Measurements from ENCODE around the gene XXYLT1. TPM values are rescaled to one million over a fixed set of nuclear protein-coding genes. Genes with fewer than 3 reads are reported as not detected.
A peak's percentile ranks its signal among the peaks of the same experiment; 100 is the strongest.

Gene XXYLT1
- total RNA-seq, 3 donors from 2014 or later, result 7.2 to 13.0 (median 10.8) TPM

DNA sequence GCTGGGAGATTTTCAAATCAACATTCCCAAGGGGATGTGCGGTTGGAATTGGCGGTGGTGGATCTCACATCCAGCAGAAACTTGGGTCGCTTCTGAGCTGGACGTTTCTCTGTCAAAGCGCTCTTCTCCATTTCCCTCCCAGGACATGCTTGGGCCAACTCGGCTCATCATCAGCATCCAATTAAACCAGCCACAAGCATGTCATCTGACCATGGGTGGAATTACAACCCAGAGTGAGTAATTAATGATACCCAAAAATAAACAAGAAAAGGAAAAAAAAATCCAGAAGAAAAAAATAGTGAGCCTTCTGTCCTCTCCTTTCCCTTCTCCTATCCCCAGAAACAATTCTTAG lies 111.2 kb downstream of the XXYLT1 start:
- Histone ChIP-seq H3K4me1 (peaks cover 3 to 4% of the 10 kb centered on the region in 2 donors), H3K4me3 (no peak overlapping the region), H3K27me3 (no peaks in the 10 kb centered on the region), H3K27ac (peak overlapping the region; percentile 21 to 86), H3K9me3 (no peaks in the 10 kb centered on the region), H3K36me3 (no peaks in the 10 kb centered on the region)
- TF ChIP-seq POLR2AphosphoS5 (IDR thresholded peaks at IDR 0.05), result no peak
- TF ChIP-seq, protein P1, sequence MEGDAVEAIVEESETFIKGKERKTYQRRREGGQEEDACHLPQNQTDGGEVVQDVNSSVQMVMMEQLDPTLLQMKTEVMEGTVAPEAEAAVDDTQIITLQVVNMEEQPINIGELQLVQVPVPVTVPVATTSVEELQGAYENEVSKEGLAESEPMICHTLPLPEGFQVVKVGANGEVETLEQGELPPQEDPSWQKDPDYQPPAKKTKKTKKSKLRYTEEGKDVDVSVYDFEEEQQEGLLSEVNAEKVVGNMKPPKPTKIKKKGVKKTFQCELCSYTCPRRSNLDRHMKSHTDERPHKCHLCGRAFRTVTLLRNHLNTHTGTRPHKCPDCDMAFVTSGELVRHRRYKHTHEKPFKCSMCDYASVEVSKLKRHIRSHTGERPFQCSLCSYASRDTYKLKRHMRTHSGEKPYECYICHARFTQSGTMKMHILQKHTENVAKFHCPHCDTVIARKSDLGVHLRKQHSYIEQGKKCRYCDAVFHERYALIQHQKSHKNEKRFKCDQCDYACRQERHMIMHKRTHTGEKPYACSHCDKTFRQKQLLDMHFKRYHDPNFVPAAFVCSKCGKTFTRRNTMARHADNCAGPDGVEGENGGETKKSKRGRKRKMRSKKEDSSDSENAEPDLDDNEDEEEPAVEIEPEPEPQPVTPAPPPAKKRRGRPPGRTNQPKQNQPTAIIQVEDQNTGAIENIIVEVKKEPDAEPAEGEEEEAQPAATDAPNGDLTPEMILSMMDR (IDR thresholded peaks at IDR 0.05), result no peak
- TF ChIP-seq POLR2A (IDR thresholded peaks at IDR 0.05), result no peak
- DNase-seq (ENCODE audit: low spot score in 2 of 2), result no peak
- intact Hi-C loops (cut with DNase I; ENCODE audit: low total_unique reads), result no loop called here

GRCh38 chr3:195159117-195159813 lies 111.7 kb downstream of the XXYLT1 start:
- no peaks in the 10 kb centered on the region for H3K9me3 ChIP-seq
- H3K36me3 ChIP-seq, result no peaks in the 10 kb centered on the region
- TF ChIP-seq POLR2AphosphoS5 (IDR thresholded peaks at IDR 0.05) (no peak), POLR2A (IDR thresholded peaks at IDR 0.05) (no peak)
- TF ChIP-seq, protein P1 (IDR thresholded peaks at IDR 0.05), result no peak
- no peak for DNase-seq (ENCODE audit: low spot score in 2 of 2)
- H3K27ac ChIP-seq, result peak overlapping the region; percentile 21 to 75
- peaks cover 9% of the 10 kb centered on the region in 2 donors for H3K4me1 ChIP-seq
- intact Hi-C loops (cut with DNase I; ENCODE audit: low total_unique reads), result no loop called here
- H3K4me3 ChIP-seq, result no peak overlapping the region
- no peaks in the 10 kb centered on the region for H3K27me3 ChIP-seq

GRCh38 chr3:195156286-195156890 lies 114.6 kb downstream of the XXYLT1 start:
- Histone ChIP-seq H3K27ac (peak overlapping the region in 1 of 2 donors; percentile 76), H3K4me1 (peaks cover 9 to 10% of the 10 kb centered on the region in 2 donors), H3K27me3 (no peaks in the 10 kb centered on the region), H3K36me3 (no peaks in the 10 kb centered on the region), H3K4me3 (no peak overlapping the region), H3K9me3 (no peaks in the 10 kb centered on the region)
- intact Hi-C loops (cut with DNase I; ENCODE audit: low total_unique reads), result no loop called here
- DNase-seq (ENCODE audit: low spot score in 2 of 2), result no peak
- TF ChIP-seq POLR2AphosphoS5 (IDR thresholded peaks at IDR 0.05) (no peak), POLR2A (IDR thresholded peaks at IDR 0.05) (no peak)
- TF ChIP-seq, protein P1 (IDR thresholded peaks at IDR 0.05), result no peak

GRCh38 chr3:195155570-195156241 lies 115.3 kb downstream of the XXYLT1 start:
- peak overlapping the region; percentile 76 to 80 for H3K27ac ChIP-seq
- DNase-seq (ENCODE audit: low spot score in 2 of 2), result no peak
- H3K9me3 ChIP-seq, result no peaks in the 10 kb centered on the region
- H3K36me3 ChIP-seq, result no peaks in the 10 kb centered on the region
- H3K27me3 ChIP-seq, result no peaks in the 10 kb centered on the region
- peaks cover 9 to 10% of the 10 kb centered on the region in 2 donors for H3K4me1 ChIP-seq
- intact Hi-C loops (cut with DNase I; ENCODE audit: low total_unique reads), result no loop called here
- TF ChIP-seq POLR2A (IDR thresholded peaks at IDR 0.05), result no peak
- TF ChIP-seq, protein P1 (IDR thresholded peaks at IDR 0.05), result no peak
- TF ChIP-seq POLR2AphosphoS5 (IDR thresholded peaks at IDR 0.05), result no peak
- H3K4me3 ChIP-seq, result no peak overlapping the region
